ENCODE results near the gene PRR14. TPM values are rescaled to one million over a fixed set of nuclear protein-coding genes. Genes with fewer than 3 reads are reported as not detected.
A peak's percentile ranks its signal among the peaks of the same experiment; 100 is the strongest.

Gene PRR14
- total and polyA plus RNA-seq, 2 of the 4 experiments (the other 2 are of a cell fraction) = 1.4 to 11.9 TPM

GRCh38 chr16:30601966-30602365 is 48.8 kb upstream of the PRR14 start:
- ChIA-PET CTCF (interaction anchor here (0.5 kb wide), 1 partner anchor 13 kb away, joined by 4 read pairs; no protein-coding TSS in a partner anchor), POLR2A (ENCODE audit: unreplicated experiment) (no interaction called here)
- Histone ChIP-seq H3K27ac (ENCODE audit: insufficient read depth, low read length) (peak overlapping the region; percentile 21; the same call in 1 of the 2 replicates), H3K4me3 (ENCODE audit: insufficient read depth, low read depth, low read length) (no peak overlapping the region), H3K27me3 (ENCODE audit: control insufficient read depth, insufficient read depth, low read length) (no peaks in the 10 kb centered on the region), H4K91ac (ENCODE audit: insufficient read depth, low read depth, low read length) (no peak overlapping the region), H4K8ac (ENCODE audit: low read depth in 2 of 2, low read length in 2 of 2) (no peak overlapping the region), H3K14ac (replicated peaks; ENCODE audit: low read depth, low read length) (no peak overlapping the region), H2BK5ac (ENCODE audit: low read depth, low read length, poor library complexity, severe bottlenecking) (no peak overlapping the region), H4K20me1 (ENCODE audit: insufficient read depth, low read length) (no peaks in the 10 kb centered on the region), H2BK15ac (ENCODE audit: low read depth, low read length) (no peak overlapping the region), H2BK120ac (ENCODE audit: low read depth, low read length) (no peak overlapping the region), H3K9ac (ENCODE audit: low read depth, low read length) (no peak overlapping the region), H3K79me1 (ENCODE audit: low read depth in 1 of 2, low read length in 2 of 2) (0 out of 4 replicates have a peak, but pooled peaks cover 0 to 6% of the 10 kb centered on the region in 2 experiments), H4K5ac (ENCODE audit: low read depth, low read length) (no peak overlapping the region), H3K4me1 (ENCODE audit: control insufficient read depth, insufficient read depth, low read length) (peaks cover 6% of the 10 kb centered on the region; the same call in 1 of the 2 replicates), H2AFZ (replicated peaks; ENCODE audit: low read length, poor library complexity) (no peak overlapping the region), H2AK5ac (ENCODE audit: low read depth, low read length) (no peak overlapping the region), H3K9me3 (ENCODE audit: control insufficient read depth, insufficient read depth, low read length) (no peaks in the 10 kb centered on the region; the same call in 1 of the 2 replicates), H3K23ac (ENCODE audit: low read depth, low read length) (no peak overlapping the region), H2BK20ac (ENCODE audit: low read depth, low read length) (no peak overlapping the region), H3K9me1 (ENCODE audit: insufficient read depth, low read length) (no peaks in the 10 kb centered on the region; the same call in 1 of the 2 replicates), H3K4me2 (ENCODE audit: low read depth, low read length) (no peak overlapping the region), H3K18ac (ENCODE audit: low read depth, low read length) (no peak overlapping the region), H3K4ac (ENCODE audit: low read depth, low read length) (no peak overlapping the region), H3K56ac (ENCODE audit: extremely low read depth, insufficient read depth, low read length) (no peak overlapping the region), H3K36me3 (ENCODE audit: control insufficient read depth, insufficient read depth, low read length) (peaks cover 20% of the 10 kb centered on the region), H2AK9ac (replicated peaks; ENCODE audit: low read depth, low read length, poor library complexity) (no peak overlapping the region)
- dilution Hi-C loops (cut with HindIII; ENCODE audit: low sequenced_read_pairs, unreplicated experiment) = no loop called here
- no TSS peak for BruUV-seq (replicated peaks)
- no CpG with 5 or more reads among the region's 4 CpGs for WGBS, 2 experiments (ENCODE audit: extremely low coverage in 2 of 2, insufficient read length in 1 of 2)
- no peak for TF ChIP-seq MXI1 (IDR thresholded peaks at IDR 0.05; ENCODE audit: borderline replicate concordance, low read depth, low read length)
- no peak for TF ChIP-seq NFE2L2 (IDR thresholded peaks at IDR 0.05; ENCODE audit: low read depth, low read length)
- no peak for TF ChIP-seq SMC3 (IDR thresholded peaks at IDR 0.05; ENCODE audit: low read depth, low read length)
- no peak for TF ChIP-seq POLR2A (IDR thresholded peaks at IDR 0.05; ENCODE audit: low read depth, low read length)
- TF ChIP-seq FOS (IDR thresholded peaks at IDR 0.05; ENCODE audit: low read depth, low read length) = no peak
- no peak for TF ChIP-seq CHD1 (IDR thresholded peaks at IDR 0.05; ENCODE audit: low read depth, low read length)
- TF ChIP-seq USF2 (IDR thresholded peaks at IDR 0.05; ENCODE audit: low read depth, low read length) = no peak
- TF ChIP-seq RFX5 (IDR thresholded peaks at IDR 0.05; ENCODE audit: low read depth, low read length) = no peak
- TF ChIP-seq RAD21 (IDR thresholded peaks at IDR 0.05; ENCODE audit: low read length) = no peak
- no peak for TF ChIP-seq MAZ (IDR thresholded peaks at IDR 0.05; ENCODE audit: borderline replicate concordance, low read depth, low read length)
- in situ Hi-C loops (cut with MboI; ENCODE audit: low sequenced_read_pairs) = no loop called here
- intact Hi-C loops (cut with micrococcal nuclease) = no loop called here
- DNase-seq (no peak), ATAC-seq (ENCODE audit: low read depth) (no peak)
